ENCODE data around the gene ALKBH6.
"Not testable (repeated sequence)": the region's sequence is repeated elsewhere in the genome, so short reads cannot be mapped to it uniquely, and the experiment has no call there.

ALKBH6 gene

DNA sequence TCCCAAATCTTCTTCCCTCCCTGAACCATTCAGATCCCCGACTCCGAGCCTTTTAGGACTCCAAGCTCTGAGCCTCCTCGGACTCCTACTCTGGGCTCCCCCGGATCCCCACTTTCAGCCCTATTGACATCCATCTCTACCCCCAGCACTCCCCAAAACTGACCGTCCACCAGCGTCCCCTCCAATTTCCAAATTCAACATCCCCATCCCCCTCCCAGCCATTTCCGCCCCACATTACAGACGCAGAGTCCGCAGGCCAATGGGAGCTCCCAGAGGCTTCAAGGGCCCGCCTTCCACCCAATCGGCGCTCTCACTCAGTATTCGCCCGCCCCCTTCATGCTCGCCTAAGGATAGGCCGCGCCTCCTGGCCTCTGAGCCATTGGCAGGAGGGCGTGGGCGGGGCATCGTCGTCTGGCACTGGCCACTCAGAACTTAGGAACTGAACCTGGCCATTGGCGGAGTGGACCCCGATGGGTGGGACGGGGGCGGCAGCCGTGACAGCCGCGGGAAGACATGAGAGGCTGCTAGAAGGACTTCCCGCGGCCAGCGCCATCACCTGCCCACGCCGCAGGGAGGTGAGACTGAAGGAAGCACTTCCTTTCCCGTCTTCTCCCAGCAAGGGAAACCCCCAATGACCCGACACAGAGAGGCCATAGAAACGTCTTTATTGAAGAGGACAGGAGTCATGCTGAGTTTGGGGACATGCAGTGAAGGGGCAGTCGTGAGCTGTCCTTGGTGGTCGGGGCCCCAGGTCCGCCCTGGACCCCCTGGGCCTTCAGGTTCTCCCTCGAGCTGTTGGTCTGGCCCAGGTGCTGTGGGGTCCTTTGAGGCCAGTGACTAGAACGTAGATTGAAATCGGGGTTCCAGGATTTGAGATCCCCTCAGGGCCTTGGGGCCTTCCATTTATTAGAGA, at the start of gene ALKBH6:
Gene ALKBH6, minus strand, starts transcription at position 202 of the 913 bp plus-strand sequence. CDS start 816 bp downstream, outside the sequence.
- DNase-seq = peak; percentile 99

DNA sequence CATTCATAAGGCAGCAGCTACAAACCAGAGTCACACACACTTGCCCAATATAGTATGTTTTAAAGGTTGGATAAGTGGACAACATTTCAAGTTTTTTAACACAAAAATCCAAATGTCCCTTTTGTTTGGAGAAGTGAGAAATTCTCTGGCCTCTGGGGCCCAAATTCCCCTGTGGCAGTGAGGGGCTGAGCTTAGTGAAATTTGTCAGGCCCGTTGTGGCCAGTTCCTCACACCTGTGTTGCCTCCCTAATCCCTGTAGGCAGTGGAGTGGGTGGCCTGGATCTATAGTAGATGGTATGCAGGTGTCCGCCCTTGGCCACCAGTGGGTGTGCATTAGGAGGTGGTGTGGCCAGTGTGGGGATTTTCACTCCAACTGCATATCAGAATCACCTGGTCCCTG, 47.4 kb upstream of the ALKBH6 start:
- no peak for DNase-seq

DNA sequence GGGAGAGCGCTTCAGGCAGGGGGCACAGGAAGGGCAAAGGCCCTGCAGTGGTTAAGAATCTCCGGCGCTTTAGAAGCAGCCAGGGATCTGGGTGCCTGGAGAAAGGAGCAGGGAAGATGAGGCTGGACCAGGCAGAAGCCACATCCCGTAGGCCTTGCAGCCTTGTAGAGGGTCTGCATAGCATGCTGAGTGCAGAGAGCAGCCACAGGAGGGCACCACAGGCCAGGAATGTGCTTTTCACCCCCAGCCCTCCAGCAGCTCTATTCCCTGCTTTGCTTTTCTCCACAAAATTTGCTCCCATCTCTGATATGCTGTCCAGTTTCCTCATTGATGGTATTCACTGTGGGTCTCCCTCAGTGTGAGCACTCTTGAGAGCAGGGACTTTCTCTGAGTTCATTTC, 46.4 kb upstream of the ALKBH6 start:
- DNase-seq = no peak

DNA sequence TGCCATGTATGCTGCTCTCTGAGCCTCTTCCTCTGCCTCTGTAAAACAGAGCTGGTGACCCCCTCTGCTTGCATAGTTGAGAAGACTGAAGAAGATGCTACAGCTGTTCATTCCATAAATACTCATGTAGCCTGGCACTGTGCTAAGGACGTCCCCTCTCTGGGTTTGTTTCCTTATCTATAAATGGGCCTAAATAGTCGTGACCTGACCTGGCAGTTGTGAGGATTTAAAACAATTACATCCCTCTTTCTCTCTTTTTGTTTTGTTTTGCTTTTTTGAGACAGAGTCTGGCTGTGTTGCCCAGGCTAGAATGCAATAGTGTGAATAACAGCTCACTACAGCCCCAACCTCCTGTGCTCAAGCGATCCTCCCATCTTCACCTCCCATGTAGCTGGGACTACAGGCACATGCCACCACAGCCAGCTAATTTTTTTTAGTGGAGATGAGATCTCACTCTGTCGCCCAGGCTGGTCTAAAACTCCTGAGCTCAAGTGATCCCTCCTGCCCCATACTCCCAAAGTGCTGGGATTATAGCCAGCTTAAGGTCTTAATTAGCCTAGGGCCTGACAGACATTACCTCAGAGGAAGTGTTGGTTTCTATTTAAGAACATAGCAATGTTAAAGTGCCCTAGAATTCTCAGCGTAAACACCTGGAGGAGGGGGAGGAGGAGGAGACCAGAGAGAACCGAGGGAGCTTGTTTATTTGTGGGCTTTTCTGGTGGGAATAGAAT, 45.3 kb upstream of the ALKBH6 start:
- DNase-seq = no peak

DNA sequence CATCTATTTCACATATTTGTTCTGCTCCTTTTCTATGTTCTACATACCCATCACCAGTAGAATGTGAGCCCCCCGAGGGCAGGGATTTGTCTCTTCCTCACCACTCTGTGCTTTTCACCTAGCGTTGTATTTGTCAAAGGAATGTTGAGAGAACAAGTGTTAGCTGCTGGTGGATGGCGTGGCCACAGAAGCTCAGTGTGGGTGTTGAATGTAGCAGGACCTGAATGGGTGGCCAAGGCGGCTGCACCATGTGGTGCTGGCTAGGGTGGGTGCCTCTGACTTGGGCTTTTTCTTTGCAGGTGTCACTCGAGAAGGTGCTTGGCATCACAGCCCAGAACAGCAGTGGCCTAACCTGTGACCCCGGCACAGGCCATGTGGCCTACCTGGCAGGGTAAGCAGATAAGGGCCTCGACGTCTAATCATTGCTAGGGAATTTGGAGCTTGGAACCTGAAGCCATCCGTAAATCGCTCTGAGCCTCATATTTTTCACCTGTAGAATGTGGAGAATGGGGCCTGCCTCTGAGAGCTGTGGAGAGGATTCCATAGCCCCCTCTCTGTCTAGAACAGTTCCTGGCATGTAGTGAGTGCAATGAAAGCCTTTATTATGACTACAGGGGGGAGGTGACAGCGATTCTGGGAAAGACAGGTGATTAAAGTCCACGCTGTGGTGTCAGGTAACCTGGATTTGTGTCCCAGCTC, 44.6 kb upstream of the ALKBH6 start:
- no peak for DNase-seq

DNA sequence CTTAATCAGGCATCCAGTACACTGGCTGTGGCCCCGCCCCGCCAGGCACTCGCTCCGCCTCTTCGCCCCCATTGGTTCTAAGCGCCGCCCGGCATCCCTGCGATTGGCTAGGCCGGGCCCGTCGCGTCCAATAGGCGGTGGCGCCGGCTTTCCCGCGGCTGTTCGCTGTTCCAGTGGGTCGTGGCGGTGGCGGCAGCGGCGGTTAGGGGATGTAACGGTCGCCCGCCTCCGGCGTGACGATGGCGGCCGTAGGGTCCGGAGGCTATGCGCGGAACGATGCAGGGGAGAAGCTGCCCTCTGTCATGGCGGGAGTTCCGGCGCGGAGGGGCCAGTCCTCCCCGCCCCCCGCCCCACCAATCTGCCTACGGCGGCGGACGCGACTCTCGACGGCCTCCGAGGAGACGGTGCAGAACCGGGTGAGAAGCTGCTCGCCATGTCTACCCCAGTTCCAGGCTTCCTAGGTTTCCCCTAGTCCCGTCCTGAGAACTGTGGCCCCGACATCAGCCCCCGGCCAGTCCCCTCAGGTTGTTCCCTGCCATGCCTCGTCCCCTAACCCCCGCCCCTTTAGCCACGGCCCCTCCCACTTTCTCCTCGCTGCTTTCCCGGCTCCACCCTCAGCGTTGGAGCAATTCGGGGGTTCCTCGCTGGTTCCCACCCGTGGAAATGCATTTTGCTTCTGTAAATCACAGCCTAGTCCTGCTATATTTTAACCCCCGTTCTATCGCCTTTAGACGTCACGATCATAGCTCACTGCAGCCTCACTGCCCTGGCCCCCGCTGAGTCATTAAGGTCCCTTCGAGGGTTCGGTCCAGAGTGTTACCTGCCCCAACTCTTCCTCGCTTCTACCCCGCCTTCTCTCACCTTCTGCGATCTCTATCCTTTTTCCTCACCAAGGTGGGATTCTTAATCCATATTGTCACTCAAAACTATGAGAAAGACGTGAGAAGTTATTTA, 41.0 kb upstream of the ALKBH6 start, which contains the start of gene WDR62:
Gene WDR62, plus strand, starts transcription at position 165 of the 954 bp plus-strand sequence. Its CDS starts 75 bp downstream, at position 240.
- DNase-seq = peak; percentile 98

DNA sequence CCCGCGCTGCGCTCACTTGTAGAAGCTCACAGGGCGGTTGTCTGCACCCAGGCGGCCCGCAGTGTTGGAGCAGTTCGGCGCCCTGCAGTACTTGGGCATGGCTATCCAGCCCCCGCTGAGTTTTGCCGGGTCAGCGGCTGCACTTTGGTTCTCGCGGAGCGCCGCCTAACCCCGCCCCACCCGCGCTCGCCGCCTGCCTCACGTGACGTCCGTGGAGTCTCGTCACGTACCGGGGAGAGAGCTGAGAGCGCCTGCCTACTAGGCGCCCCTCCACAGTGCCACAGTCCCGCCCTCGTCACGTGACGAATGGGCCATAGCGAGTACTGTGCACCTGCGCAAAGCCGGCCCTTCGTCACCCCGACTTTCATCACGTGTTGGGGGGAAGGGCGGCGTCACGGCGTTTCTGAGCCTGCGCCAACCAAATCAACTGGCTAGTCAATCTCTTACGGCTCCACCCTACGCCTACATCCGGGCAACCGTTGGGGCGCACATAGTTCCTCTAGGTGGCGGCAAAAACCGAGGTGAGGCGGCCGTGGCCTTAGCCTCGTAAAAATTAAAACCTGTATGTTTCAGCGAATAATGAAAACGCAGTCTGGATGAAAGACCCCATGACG, 40.2 kb upstream of the ALKBH6 start, which contains the start of gene THAP8:
Gene THAP8, minus strand, starts transcription at position 167 of the 614 bp plus-strand sequence. Its CDS starts 68 bp downstream, at position 99.
- DNase-seq = peak; percentile 98

DNA sequence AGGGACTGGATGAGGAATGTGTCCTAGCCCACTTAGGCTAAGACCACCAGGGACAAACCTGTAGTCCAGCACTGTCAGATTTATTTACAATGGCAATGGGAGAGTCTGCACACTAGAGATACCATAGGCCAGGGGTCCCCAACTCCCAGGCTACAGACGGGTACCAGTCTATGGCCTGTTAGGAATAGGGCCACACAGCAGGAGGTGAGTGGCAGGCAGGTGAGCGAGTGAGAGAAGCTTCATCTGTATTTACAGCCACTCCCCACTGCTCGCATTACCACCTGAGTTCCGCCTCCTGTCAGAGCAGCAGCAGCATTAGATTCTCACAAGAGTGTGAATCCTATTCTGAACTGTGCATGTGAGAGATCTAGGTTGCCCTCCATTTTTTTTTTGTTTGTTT, 37.6 kb upstream of the ALKBH6 start:
- peak; percentile 64 for DNase-seq

DNA sequence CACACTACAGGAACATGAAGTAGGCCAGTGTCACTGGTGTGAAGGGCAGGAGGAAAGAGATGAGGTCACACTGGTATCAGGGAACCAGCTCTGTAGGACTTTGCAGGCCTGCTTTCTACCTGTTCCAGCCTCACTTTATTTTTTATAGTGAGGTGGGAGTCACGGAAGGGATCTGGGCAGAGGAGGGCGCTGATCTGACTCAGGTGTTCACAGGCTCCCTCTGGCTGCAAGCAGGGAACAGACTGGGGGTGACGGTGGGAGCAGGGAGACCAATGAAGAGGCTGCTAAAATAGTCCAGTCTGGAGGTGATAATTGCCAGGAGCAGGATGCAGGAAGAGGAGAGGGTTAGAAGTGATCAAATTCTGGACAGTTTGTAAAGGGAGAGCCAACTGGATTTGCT, 37.2 kb upstream of the ALKBH6 start:
- peak; percentile 19 for DNase-seq

DNA sequence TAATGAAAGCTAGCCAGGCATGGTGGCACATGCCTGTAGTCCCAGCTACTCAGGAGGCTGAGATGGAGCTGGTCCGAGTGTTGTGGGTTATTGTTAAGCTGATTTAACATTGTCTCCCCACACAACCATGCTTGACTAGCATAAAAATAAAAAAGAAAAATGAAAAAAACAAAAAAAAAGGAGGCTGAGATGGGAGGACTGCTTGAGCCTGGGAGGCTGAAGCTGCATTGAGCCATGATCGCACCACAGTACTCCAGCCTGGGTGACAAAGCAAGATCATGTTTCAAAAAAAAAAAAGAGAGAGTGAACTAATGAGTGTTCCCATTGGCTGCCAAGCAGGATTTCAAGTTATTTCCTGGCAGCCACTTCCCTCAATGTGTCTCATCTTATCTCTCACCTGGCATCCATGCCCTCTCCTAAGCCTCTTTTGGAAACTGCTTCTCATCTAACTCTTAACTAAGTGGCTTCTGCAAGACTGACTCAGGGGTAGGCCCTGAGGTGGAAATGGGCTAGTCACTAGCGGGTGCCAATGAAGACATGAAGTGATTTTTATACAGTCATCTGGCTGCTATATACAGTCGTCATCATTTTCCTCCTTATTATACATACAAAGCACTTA, 35.2 kb upstream of the ALKBH6 start:
- peak; percentile 78 for DNase-seq

DNA sequence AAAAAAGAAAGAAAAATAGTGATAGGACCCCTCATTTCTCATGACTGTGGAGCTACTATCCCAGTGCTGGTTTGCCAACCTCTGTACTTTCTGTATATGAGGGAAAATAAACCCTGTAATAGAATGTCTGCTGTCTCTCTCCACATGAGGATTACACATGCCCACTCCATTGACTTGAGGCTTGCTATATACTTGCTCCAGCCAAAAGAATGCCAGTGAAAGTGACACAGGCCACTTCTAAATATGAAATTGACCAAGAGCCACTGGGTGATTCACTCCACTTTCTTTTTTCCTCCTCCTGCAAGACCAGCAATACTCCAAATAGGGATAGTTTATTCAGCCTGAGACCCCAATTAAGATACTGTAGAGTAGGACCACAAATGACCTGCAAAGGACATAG, 33.8 kb upstream of the ALKBH6 start:
- no peak for DNase-seq

DNA sequence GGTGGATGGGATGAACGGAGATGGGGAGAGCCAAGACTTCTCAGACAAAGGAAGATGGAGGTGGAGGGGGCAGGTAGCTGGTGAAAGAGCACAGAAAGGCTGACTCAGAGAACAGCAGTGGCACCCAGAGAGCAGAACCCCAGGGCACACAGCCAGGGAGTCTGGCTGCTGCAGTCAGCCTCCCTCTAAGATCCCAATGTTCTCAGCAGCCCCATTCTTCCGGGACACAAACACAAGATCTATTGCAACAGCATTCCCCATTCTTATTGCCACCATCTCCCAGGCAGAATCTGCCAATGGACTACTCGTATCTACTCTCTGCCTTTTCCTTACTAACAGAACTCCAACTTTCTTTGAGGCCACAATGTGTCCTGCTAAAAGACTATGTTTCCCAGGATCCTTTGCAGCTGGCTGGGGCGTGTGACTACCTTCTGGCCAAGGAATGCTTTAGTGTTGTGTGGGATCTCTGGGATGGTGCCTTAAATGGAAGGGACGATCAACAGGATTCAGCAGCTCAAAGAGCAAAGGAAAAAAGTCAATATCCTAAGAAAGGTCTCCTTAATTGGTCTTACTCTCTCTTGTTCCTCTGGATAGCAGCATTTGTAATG, 32.5 kb upstream of the ALKBH6 start:
- no peak for DNase-seq

DNA sequence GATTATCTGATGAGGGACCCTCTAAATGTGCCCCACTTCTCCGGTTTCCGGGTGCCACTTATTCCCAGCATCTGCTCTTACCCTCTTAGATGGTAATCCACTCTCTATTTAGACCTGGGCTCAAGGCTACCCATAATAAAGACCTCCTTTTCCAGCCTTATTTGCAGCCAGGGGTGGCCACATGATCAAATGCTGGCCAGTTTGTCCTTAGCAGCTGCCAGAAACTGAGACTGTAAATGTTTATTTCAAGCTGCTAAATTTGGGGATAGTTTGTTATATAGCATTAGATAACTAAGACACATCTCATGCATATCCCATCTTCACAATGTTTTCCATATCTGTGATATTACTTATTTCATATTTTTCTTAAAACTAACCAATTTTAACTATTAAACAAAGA, 29.9 kb upstream of the ALKBH6 start:
- DNase-seq = no peak

DNA sequence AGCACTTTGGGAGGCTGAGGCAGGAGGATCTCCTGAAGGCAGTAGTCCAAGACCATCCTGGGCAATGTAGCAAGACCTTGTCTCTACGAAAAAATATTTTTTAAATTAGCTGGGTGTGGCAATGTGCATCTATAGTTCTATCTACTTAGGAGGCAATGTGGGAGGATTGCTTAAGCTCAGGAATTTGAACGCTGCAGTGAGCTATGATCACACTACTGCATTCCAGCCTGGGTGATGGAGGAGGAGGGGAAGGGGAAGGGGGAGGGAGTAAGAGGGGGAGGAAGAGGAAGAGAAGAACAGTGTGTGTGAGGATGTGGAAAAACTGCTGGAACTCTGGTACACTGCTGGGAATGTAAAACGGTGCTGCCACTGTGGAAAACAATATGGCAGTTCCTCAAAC, 27.8 kb upstream of the ALKBH6 start:
- no peak for DNase-seq

DNA sequence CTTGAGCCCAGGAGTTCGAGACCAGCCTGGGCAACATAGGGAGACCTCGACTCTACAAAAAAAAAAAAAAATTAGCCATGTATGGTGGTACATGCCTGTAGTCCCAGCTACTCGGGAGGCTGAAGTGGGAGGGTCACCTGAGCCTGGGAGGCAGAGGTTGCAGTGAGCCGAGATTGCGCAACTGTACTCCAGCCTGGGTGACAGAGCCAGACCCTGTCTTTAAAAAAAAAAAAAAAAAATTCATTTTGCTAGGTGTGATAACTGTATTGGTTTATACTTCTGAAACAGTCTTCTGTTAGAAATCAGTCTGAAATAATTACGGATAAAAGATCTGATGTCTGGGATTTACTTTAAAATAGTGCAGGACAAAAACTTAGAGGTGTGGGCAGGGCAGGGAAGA, 27.1 kb upstream of the ALKBH6 start:
- DNase-seq = not testable (repeated sequence)

DNA sequence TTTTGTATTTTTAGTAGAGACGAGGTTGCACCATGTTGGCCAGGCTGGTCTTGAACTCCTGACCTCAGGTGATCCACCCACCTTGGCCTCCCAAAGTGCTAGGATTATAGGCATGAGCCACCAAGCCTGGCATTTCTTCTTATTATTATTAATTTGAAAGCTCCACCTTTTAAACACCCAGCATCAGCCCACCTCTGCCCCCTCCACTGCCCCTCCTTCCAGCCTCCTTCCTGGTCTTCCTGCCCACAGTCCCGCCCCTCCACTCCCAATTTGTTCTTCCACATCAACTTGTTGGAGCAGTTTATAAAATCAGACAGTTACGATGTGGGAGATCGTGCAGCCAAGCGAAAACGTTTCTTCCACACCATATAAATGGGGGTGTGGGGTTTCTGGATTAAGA, 26.5 kb upstream of the ALKBH6 start:
- DNase-seq = no peak

DNA sequence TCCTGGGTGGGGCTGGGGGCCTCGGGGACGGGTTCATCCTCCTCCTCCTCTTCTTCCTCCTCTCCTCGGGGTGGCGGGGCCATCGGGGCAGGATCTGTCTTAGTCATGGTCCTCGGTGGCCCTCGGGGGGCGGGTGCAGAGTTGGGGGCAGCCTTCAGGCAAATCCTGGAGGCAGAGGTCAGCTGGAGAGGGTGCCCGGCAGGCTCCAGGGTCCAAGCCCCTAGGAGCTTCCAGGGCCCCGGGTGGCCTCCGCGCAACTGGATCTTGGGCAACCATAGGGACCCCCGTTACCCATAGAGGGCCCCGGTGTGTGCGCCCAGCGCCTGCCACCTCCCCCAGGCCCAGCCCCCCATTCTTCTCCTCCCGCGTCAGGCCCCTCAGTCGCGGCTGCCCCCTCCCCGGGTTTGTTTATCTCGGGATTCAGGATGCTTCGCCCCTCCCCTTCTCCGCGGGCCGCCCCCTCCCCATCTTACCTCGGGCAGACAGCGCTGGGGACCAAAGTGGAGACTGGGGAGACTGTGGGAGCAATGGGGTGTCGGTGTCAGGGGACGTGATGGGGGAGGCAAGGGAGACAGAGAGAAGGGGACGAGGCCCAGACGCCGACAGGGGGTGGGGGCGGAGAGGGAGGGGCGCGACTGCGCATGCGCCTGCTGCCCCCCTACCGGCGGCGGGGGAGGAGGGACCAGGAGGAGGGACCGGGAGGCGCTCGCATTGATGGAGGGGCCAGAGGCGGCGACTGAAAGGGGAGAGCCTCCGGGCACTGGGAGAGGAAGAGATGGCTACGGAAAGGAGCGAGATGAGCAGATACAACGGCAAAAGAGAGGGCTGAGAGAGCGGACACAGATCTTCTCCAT, 18.5 kb upstream of the ALKBH6 start, which contains the start of gene CLIP3:
Gene CLIP3, minus strand, starts transcription at position 623 of the 854 bp plus-strand sequence. Its CDS starts 516 bp downstream, at position 107.
- peak; percentile 67 for DNase-seq

DNA sequence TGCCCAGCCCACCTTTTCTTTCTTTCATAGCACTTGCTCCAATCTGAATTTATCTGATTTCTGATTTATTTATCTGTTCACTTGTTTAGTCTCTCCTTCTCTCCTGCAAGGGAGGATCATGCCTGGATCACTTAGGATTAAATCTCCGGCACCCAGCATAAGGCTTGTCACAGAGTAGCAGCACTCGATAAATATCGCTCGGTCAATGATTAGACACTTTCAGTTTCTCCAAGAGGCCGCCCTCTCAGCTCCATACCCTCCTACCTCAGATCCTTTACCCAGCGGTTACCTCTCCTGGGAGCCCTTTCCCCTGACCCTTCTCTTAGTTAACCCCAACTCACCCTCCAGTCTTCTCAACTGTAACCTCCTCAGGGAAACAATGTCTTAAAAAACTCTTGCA, 17.3 kb upstream of the ALKBH6 start:
- no peak for DNase-seq

Measured in NCI-H510A treated with DMSO at 0.1 percent for 48 hours (cell line).